ENCODE measurements around the gene LSM6. TPM values are rescaled to one million over a fixed set of nuclear protein-coding genes. Genes with fewer than 3 reads are reported as not detected.

LSM6 gene
- polyA plus RNA-seq, 2 of the 4 experiments (the other 2 are of a cell fraction) = 25.3 to 57.8 TPM

DNA sequence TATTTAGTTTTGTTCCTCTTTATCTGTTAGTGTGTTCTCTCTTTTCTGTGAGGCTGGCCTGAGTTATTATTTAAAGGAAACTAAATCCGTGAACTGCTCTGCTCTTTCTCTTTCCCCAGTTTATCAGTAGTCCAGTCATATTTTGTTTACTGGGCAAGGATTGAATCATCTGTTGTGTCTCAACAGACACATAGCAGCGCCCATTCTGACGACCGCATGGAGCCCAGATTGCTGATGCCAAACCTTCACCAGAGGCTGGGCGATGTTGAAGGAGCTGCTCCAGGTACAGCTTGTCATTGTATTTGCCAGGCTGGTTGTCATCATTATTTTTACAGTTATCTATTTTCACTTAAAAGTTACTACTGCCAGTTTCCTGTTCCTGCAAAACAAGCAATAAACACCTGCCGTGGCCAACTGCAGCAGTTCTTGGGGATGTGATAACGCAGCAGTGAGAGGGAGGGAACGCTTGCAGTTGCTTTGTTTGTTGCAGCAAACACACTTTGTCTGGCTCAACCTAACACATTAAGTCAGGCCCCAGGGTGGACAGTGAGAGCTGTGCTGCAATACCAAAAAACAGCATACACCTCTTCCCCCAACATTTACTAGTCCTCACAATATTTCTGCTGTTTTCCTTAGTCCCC lies 48.9 kb downstream of the LSM6 start:
- TF ChIP-seq NFE2L2 (conservative IDR thresholded peaks at IDR 0.05; ENCODE audit: low read length) = no peak
- TF ChIP-seq KDM5A (IDR thresholded peaks at IDR 0.05) = no peak
- TF ChIP-seq ZSCAN20 (CRISPR knock-in tag; IDR thresholded peaks at IDR 0.05) = no peak
- no peak for TF ChIP-seq GATA3 (IDR thresholded peaks at IDR 0.05; ENCODE audit: borderline replicate concordance)
- no peak for TF ChIP-seq CHD2 (IDR thresholded peaks at IDR 0.05; ENCODE audit: low read length, partially characterized antibody)
- no peak for TF ChIP-seq EHF (CRISPR knock-in tag; IDR thresholded peaks at IDR 0.05)
- TF ChIP-seq, protein P1, sequence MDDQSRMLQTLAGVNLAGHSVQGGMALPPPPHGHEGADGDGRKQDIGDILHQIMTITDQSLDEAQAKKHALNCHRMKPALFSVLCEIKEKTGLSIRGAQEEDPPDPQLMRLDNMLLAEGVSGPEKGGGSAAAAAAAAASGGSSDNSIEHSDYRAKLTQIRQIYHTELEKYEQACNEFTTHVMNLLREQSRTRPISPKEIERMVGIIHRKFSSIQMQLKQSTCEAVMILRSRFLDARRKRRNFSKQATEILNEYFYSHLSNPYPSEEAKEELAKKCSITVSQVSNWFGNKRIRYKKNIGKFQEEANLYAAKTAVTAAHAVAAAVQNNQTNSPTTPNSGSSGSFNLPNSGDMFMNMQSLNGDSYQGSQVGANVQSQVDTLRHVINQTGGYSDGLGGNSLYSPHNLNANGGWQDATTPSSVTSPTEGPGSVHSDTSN (IDR thresholded peaks at IDR 0.05) = no peak
- no peak for TF ChIP-seq CHD4 (IDR thresholded peaks at IDR 0.05; ENCODE audit: borderline replicate concordance)
- no peak for TF ChIP-seq HOXA7 (CRISPR knock-in tag; IDR thresholded peaks at IDR 0.05)
- TF ChIP-seq, protein P2, sequence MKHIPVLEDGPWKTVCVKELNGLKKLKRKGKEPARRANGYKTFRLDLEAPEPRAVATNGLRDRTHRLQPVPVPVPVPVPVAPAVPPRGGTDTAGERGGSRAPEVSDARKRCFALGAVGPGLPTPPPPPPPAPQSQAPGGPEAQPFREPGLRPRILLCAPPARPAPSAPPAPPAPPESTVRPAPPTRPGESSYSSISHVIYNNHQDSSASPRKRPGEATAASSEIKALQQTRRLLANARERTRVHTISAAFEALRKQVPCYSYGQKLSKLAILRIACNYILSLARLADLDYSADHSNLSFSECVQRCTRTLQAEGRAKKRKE (CRISPR knock-in tag; IDR thresholded peaks at IDR 0.05; ENCODE audit: low read depth) = no peak
- H3K4me2 ChIP-seq = no peak overlapping the region
- no peak overlapping the region for H3K27ac ChIP-seq
- no peaks in the 10 kb centered on the region for H3K4me1 ChIP-seq
- ATAC-seq (no peak), DNase-seq (ENCODE audit: low read depth in 1 of 2, low spot score in 1 of 2) (no peak), FAIRE-seq (no peak)
- 74% methylated on average over 8 of the region's 8 CpGs for WGBS (ENCODE audit: missing lambda C conversion rate)
- ChIA-PET POLR2A (no interaction called here), CTCF (interaction anchor here (1.3 kb wide), 1 partner anchor 15 kb away, joined by 3 read pairs; no protein-coding TSS in a partner anchor)
- H3K4me3 ChIP-seq = no peak overlapping the region
- no peaks in the 10 kb centered on the region for H3K9me3 ChIP-seq

DNA sequence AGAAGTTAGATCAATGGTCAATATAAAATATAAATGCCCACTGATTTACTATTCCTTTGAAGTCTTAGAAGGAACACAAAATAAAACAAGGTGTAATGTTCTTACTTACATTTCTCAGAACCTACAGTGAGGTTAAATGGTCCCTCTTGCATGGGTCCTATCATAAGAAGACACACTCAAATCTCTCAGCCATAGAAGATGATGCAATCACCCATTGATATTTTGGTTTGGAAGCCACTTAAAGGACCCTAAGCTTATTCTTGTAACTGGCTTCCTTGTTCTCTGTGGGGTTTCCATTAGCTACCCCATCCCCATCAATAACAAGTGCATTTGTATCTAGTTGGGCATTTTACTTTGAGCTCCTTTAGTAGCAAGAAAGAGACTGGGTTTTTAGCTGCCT lies 53.9 kb downstream of the LSM6 start:
- no peak overlapping the region for H3K27ac ChIP-seq
- no peaks in the 10 kb centered on the region for H3K9me3 ChIP-seq
- H3K4me1 ChIP-seq = no peaks in the 10 kb centered on the region
- H3K4me3 ChIP-seq = no peak overlapping the region
- TF ChIP-seq ZSCAN20 (CRISPR knock-in tag; IDR thresholded peaks at IDR 0.05) (no peak), RNF2 (IDR thresholded peaks at IDR 0.05; ENCODE audit: borderline replicate concordance, low read depth) (no peak), HOXB5 (CRISPR knock-in tag; IDR thresholded peaks at IDR 0.05) (no peak), TFCP2L1 (CRISPR knock-in tag; IDR thresholded peaks at IDR 0.05) (no peak), SMC3 (IDR thresholded peaks at IDR 0.05) (no peak), EHF (CRISPR knock-in tag; IDR thresholded peaks at IDR 0.05) (no peak), EP300 (IDR thresholded peaks at IDR 0.05) (no peak), KDM1A (IDR thresholded peaks at IDR 0.05; ENCODE audit: low read depth) (no peak), MYC (IDR thresholded peaks at IDR 0.05; ENCODE audit: borderline replicate concordance, low read length) (no peak), NFE2L2 (conservative IDR thresholded peaks at IDR 0.05; ENCODE audit: low read length) (no peak)
- TF ChIP-seq, protein P3, sequence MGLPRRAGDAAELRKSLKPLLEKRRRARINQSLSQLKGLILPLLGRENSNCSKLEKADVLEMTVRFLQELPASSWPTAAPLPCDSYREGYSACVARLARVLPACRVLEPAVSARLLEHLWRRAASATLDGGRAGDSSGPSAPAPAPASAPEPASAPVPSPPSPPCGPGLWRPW (IDR thresholded peaks at IDR 0.05) = no peak
- ATAC-seq = no peak
- FAIRE-seq = no peak
- no peak for DNase-seq (ENCODE audit: low read depth in 1 of 2, low spot score in 1 of 2)
- H3K4me2 ChIP-seq = no peak overlapping the region
- CTCF ChIA-PET = interaction anchor here (0.9 kb wide), 1 partner anchor 11 kb away, joined by 3 read pairs; no protein-coding TSS in a partner anchor
- POLR2A ChIA-PET = no interaction called here

DNA sequence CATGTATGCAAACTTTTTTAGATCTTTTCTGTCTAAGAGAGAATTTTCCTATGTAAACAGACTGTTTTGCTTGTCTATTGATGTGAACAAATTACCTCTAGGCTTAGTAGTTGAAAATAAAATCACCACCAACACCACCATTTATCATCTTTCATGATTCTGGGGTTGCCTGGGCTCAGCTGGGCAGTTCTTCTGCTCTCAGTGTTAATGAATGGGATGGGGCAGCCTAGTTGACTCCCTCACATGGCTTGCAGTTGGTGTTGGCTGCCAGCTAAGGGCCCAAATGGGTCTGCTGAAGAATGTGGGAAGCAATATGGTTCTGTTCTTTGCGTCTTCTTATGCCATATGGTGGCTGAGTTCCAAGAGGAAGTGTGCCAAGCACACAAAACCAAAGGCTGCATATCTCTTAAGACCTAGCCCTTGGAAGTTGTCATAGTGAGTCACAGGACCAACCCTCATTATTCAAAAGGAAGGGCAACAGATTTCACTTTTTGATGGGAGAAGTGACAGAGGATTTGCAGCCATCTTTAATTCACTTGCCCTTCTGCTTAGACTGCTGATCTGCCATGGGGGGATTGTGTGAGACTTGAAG lies 56.7 kb downstream of the LSM6 start:
- no peak overlapping the region for H3K4me3 ChIP-seq
- POLR2A ChIA-PET = no interaction called here
- ATAC-seq = no peak
- H3K4me1 ChIP-seq = no peaks in the 10 kb centered on the region
- WGBS (ENCODE audit: missing lambda C conversion rate) = 88% methylated on average over 1 of the region's 1 CpG
- no peak overlapping the region for H3K27ac ChIP-seq
- TF ChIP-seq GATA3 (IDR thresholded peaks at IDR 0.05; ENCODE audit: borderline replicate concordance) (no peak), HEYL (CRISPR knock-in tag; IDR thresholded peaks at IDR 0.05) (no peak), EP300 (IDR thresholded peaks at IDR 0.05) (no peak), CBX2 (IDR thresholded peaks at IDR 0.05; ENCODE audit: borderline replicate concordance, low read depth) (no peak), HOXB13 (CRISPR knock-in tag; IDR thresholded peaks at IDR 0.05; ENCODE audit: low read depth) (no peak), RARB (CRISPR knock-in tag; IDR thresholded peaks at IDR 0.05) (no peak), MAZ (IDR thresholded peaks at IDR 0.05; ENCODE audit: borderline replicate concordance, low read depth, low read length) (no peak), CHD4 (IDR thresholded peaks at IDR 0.05; ENCODE audit: borderline replicate concordance) (no peak), POLR2AphosphoS2 (conservative IDR thresholded peaks at IDR 0.05; ENCODE audit: low read length) (no peak), ZC3H11A (IDR thresholded peaks at IDR 0.05) (no peak), FOSB (CRISPR knock-in tag; IDR thresholded peaks at IDR 0.05) (no peak), ZSCAN20 (CRISPR knock-in tag; IDR thresholded peaks at IDR 0.05) (no peak)
- TF ChIP-seq, protein P3 (IDR thresholded peaks at IDR 0.05) = no peak
- TF ChIP-seq, protein P4, sequence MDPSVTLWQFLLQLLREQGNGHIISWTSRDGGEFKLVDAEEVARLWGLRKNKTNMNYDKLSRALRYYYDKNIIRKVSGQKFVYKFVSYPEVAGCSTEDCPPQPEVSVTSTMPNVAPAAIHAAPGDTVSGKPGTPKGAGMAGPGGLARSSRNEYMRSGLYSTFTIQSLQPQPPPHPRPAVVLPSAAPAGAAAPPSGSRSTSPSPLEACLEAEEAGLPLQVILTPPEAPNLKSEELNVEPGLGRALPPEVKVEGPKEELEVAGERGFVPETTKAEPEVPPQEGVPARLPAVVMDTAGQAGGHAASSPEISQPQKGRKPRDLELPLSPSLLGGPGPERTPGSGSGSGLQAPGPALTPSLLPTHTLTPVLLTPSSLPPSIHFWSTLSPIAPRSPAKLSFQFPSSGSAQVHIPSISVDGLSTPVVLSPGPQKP (IDR thresholded peaks at IDR 0.05; ENCODE audit: low read depth, low read length) = no peak
- TF ChIP-seq, protein P5, sequence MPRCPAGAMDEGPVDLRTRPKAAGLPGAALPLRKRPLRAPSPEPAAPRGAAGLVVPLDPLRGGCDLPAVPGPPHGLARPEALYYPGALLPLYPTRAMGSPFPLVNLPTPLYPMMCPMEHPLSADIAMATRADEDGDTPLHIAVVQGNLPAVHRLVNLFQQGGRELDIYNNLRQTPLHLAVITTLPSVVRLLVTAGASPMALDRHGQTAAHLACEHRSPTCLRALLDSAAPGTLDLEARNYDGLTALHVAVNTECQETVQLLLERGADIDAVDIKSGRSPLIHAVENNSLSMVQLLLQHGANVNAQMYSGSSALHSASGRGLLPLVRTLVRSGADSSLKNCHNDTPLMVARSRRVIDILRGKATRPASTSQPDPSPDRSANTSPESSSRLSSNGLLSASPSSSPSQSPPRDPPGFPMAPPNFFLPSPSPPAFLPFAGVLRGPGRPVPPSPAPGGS (IDR thresholded peaks at IDR 0.05) = no peak
- H3K9me3 ChIP-seq = no peaks in the 10 kb centered on the region
- DNase-seq (ENCODE audit: low read depth in 1 of 2, low spot score in 1 of 2) = no peak
- H3K4me2 ChIP-seq = no peak overlapping the region
- no peak for FAIRE-seq
- CTCF ChIA-PET = no interaction called here

Measured in A549 (cell line).